ENCODE data around the gene SRP68.

SRP68 gene

DNA sequence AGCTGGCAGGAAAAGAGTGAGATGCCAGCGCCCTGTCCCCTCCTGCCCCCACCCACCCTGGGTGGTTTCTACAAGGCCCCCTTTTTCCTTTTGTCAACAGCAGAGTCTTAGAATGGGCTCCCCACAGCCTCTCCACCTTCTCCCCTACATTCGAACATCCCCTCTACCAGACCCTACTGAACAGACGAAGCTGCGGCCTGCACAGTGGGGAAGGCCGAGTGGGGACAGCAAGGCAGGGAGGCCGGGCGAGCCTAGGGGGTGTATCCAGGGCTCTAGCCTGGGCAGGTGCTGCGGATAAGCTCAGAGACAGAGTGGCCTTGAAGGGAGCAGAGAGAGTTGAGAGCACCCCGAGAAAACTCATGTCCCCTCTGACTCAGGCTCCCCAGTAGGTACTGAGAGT lies 14.1 kb upstream of the SRP68 start:
- no peak for TF ChIP-seq CTCF (IDR thresholded peaks at IDR 0.05; ENCODE audit: control extremely low read depth, extremely low read depth, low read depth, missing control alignments)
- no peak for DNase-seq (ENCODE audit: extremely low spot score)
- ChIA-PET POLR2A (no interaction called here), CTCF (no interaction called here)

DNA sequence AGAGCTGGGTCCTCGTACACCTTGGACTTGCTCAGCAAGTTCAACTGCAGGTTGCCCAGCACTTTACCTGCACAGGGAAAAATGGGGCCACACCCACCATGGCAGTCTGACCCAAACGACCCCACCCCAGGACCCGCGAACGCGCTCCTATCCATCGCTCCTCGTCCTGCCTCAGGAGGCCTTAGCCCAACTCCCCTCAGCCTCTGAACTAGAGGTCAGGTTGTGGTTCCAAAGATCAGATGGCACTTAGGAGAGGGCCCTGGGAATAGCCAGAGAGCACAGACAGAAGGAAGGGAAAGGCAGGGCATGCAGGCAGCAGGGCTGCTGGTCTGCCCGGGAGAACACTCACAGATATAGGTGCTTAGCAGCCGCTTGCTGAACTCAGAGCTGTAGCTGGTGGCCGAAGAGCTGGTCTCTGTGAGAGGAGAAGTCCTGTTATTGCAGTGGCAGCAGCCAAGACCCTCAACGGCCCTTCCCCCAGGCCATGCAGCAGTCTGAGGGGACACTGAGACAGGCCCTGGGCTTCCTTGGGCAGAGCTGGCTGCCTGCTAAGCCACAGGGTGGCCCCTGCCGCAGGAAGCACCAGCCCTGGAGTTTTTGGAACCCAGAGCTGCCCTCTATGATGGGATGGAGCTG lies 13.5 kb upstream of the SRP68 start:
- no peak for TF ChIP-seq CTCF (IDR thresholded peaks at IDR 0.05; ENCODE audit: control extremely low read depth, extremely low read depth, low read depth, missing control alignments)
- CTCF ChIA-PET: no interaction called here
- POLR2A ChIA-PET: no interaction called here
- no peak for DNase-seq (ENCODE audit: extremely low spot score)

- no peak for DNase-seq (ENCODE audit: extremely low spot score)
- TF ChIP-seq CTCF (IDR thresholded peaks at IDR 0.05; ENCODE audit: control extremely low read depth, extremely low read depth, low read depth, missing control alignments): no peak
- POLR2A ChIA-PET: no interaction called here
- CTCF ChIA-PET: interaction anchor here (2.1 kb wide), 1 partner anchor 10 kb away, joined by 4 read pairs; the partner anchor contains the start of gene GALR2
Measured at GRCh38 chr17:76085066-76085730, 12.9 kb upstream of the SRP68 start.

- ChIA-PET POLR2A (no interaction called here), CTCF (interaction anchor here (1.1 to 2.1 kb wide), 3 partner anchors 9 to 195 kb away, joined by 3 to 7 read pairs (median 4); partner anchors contain the start of gene GALR2)
- TF ChIP-seq CTCF (IDR thresholded peaks at IDR 0.05; ENCODE audit: control extremely low read depth, extremely low read depth, low read depth, missing control alignments): no peak
- no peak for DNase-seq (ENCODE audit: extremely low spot score)
Measured at GRCh38 chr17:76083536-76084182, 11.3 kb upstream of the SRP68 start.

GRCh38 chr17:76082326-76083251 lies 10.3 kb upstream of the SRP68 start:
- no peak for TF ChIP-seq CTCF (IDR thresholded peaks at IDR 0.05; ENCODE audit: control extremely low read depth, extremely low read depth, low read depth, missing control alignments)

More at GRCh38 chr17:76082326-76083251, 10.3 kb upstream of the SRP68 start:
- DNase-seq (ENCODE audit: extremely low spot score): no peak
- ChIA-PET CTCF (interaction anchor here (1.3 to 2.1 kb wide), 2 partner anchors 8 to 43 kb away, joined by 3 to 4 read pairs; partner anchors contain the start of gene GALR2), POLR2A (no interaction called here)

All from GM10248 (cell line).